ENCODE results near the gene A1CF. TPM values are rescaled to one million over a fixed set of nuclear protein-coding genes. Genes with fewer than 3 reads are reported as not detected.

A1CF gene
- polyA plus RNA-seq, 1 experiment, result not detected

DNA sequence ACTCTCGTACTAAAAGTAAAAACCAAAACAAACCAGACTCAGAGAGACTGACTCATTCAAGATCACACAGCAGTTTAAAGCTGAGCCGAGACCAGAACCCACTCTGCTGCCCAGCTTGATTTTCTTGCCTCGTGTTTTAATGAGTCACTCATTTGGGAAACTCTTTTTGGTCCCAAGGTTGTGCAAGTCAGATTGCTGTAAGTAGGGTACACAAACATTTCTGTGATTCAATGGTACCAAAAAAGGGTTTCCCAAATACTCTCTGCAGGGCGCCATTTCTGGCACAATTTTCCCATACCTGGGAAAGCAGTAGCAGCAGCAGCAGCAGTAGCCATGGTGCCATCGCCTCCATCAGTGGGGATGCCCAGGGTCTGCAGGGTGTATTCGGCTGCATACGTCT lies 75.8 kb downstream of the A1CF start:
- Histone ChIP-seq H3K27me3 (ENCODE audit: control insufficient read depth, insufficient read depth, low read length) (peaks cover 2% of the 10 kb centered on the region), H3K9me3 (ENCODE audit: control insufficient read depth, insufficient read depth, low read length) (no peaks in the 10 kb centered on the region), H3K4me3 (ENCODE audit: low read depth, low read length) (no peak overlapping the region), H3K27ac (ENCODE audit: low read depth, low read length) (no peak overlapping the region)
- no peak for DNase-seq (ENCODE audit: low read depth, low spot score)
- ChIA-PET POLR2A (no interaction called here), CTCF (no interaction called here)
- TF ChIP-seq, protein P1, sequence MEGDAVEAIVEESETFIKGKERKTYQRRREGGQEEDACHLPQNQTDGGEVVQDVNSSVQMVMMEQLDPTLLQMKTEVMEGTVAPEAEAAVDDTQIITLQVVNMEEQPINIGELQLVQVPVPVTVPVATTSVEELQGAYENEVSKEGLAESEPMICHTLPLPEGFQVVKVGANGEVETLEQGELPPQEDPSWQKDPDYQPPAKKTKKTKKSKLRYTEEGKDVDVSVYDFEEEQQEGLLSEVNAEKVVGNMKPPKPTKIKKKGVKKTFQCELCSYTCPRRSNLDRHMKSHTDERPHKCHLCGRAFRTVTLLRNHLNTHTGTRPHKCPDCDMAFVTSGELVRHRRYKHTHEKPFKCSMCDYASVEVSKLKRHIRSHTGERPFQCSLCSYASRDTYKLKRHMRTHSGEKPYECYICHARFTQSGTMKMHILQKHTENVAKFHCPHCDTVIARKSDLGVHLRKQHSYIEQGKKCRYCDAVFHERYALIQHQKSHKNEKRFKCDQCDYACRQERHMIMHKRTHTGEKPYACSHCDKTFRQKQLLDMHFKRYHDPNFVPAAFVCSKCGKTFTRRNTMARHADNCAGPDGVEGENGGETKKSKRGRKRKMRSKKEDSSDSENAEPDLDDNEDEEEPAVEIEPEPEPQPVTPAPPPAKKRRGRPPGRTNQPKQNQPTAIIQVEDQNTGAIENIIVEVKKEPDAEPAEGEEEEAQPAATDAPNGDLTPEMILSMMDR (IDR thresholded peaks at IDR 0.05; ENCODE audit: low read depth, low read length), result no peak

GRCh38 chr10:50807851-50808776 lies 77.3 kb downstream of the A1CF start:
- CTCF ChIA-PET, result interaction anchor here (1.0 kb wide), 1 partner anchor 130 kb away, joined by 3 read pairs; no protein-coding TSS in a partner anchor
- POLR2A ChIA-PET, result no interaction called here
- no peak for DNase-seq (ENCODE audit: low read depth, low spot score)
- H3K27ac ChIP-seq (ENCODE audit: low read depth, low read length), result no peak overlapping the region
- H3K9me3 ChIP-seq (ENCODE audit: control insufficient read depth, insufficient read depth, low read length), result no peaks in the 10 kb centered on the region
- H3K27me3 ChIP-seq (ENCODE audit: control insufficient read depth, insufficient read depth, low read length), result peaks cover 2% of the 10 kb centered on the region
- TF ChIP-seq, protein P1 (IDR thresholded peaks at IDR 0.05; ENCODE audit: low read depth, low read length), result no peak
- H3K4me3 ChIP-seq (ENCODE audit: low read depth, low read length), result no peak overlapping the region

- Histone ChIP-seq H3K4me3 (ENCODE audit: low read depth, low read length) (no peak overlapping the region), H3K27ac (ENCODE audit: low read depth, low read length) (no peak overlapping the region), H3K9me3 (ENCODE audit: control insufficient read depth, insufficient read depth, low read length) (no peaks in the 10 kb centered on the region), H3K27me3 (ENCODE audit: control insufficient read depth, insufficient read depth, low read length) (peaks cover 2% of the 10 kb centered on the region)
- ChIA-PET POLR2A (interaction anchor here (0.7 kb wide), 1 partner anchor 27 kb away, joined by 3 read pairs; no protein-coding TSS in a partner anchor), CTCF (no interaction called here)
- TF ChIP-seq, protein P1 (IDR thresholded peaks at IDR 0.05; ENCODE audit: low read depth, low read length), result no peak
- DNase-seq (ENCODE audit: low read depth, low spot score), result no peak
Observed at GRCh38 chr10:50805981-50806622, 79.3 kb downstream of the A1CF start.

DNA sequence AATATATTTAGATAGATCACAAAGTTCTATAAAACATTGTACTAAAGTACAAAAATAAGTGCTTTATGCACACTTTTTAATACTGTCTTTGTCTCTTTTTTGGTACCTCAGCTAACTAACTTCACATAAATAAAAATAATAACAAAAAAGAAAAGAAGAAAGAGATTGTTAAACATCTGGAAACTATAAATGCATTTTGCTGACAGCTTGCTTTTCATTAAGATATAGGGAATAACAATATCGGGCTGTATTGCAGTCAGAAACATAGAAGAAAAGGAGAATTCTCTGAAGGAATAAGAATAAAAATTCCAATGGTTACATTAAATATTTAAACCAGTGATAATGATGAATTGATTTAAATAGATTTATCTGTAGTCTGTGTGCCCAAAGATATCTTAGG lies 85.8 kb downstream of the A1CF start:
- Histone ChIP-seq H3K4me3 (ENCODE audit: low read depth, low read length) (no peak overlapping the region), H3K27ac (ENCODE audit: low read depth, low read length) (no peak overlapping the region), H3K9me3 (ENCODE audit: control insufficient read depth, insufficient read depth, low read length) (no peaks in the 10 kb centered on the region), H3K27me3 (ENCODE audit: control insufficient read depth, insufficient read depth, low read length) (no peaks in the 10 kb centered on the region)
- TF ChIP-seq, protein P1 (IDR thresholded peaks at IDR 0.05; ENCODE audit: low read depth, low read length), result no peak
- POLR2A ChIA-PET, result no interaction called here
- CTCF ChIA-PET, result no interaction called here
- no peak for DNase-seq (ENCODE audit: low read depth, low spot score)

DNA sequence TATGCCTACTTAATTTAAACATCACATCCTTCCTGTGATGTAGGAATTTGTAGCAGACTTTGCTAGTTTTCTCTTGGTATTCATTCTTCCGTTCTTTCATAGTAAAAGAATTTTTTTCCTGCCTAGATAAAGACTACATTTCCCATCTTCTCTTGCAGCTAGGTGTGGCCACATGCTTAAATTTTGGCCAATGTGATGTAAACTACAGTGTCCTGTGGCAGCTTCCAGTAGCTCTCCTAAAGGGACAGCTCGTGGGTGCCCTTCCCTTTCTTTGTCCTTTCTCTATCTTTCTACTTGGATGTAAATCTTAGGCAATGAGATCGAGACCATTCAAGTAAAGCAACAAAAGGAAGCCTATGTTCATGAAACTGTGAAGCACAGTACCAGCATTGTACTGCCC lies 87.1 kb downstream of the A1CF start:
- H3K27me3 ChIP-seq (ENCODE audit: control insufficient read depth, insufficient read depth, low read length), result no peaks in the 10 kb centered on the region
- ChIA-PET POLR2A (no interaction called here), CTCF (no interaction called here)
- no peak overlapping the region for H3K27ac ChIP-seq (ENCODE audit: low read depth, low read length)
- H3K9me3 ChIP-seq (ENCODE audit: control insufficient read depth, insufficient read depth, low read length), result no peaks in the 10 kb centered on the region
- DNase-seq (ENCODE audit: low read depth, low spot score), result no peak
- no peak overlapping the region for H3K4me3 ChIP-seq (ENCODE audit: low read depth, low read length)
- TF ChIP-seq, protein P1 (IDR thresholded peaks at IDR 0.05; ENCODE audit: low read depth, low read length), result no peak
